Left lung (tissue), 14 donors: ENCODE data around the gene CASP4. TPM values are rescaled to one million over a fixed set of nuclear protein-coding genes. Genes with fewer than 3 reads are reported as not detected.

ENCODE experiments used
- ATAC-seq: fragments of 200-7000 bp; cut with Tn5 transposase; one replicate; pipeline ENCODE4 v1.9.1; 2020; ENCODE audit warnings: moderate library complexity
- DNase-seq, 4 donors: peaks; one replicate each; pipeline ENCODE4 v3.0.0-alpha.2; 2013 to 2020
- H3K27ac ChIP-seq, 2 donors: fragments of 200-600 bp; sonication (generic) in 1 of 2; one replicate each; pipeline versions ENCODE4 v1.5.0 to v1.8.0; 2020 to 2021
- H3K27me3 ChIP-seq, 2 donors: fragments of 200-600 bp; sonication (generic) in 1 of 2; one replicate each; pipeline versions ENCODE4 v1.5.0 to v1.8.0; 2020 to 2021
- H3K36me3 ChIP-seq, 2 donors: fragments of 200-600 bp; sonication (generic) in 1 of 2; one replicate each; pipeline versions ENCODE4 v1.5.0 to v1.8.0; 2020 to 2021
- H3K4me1 ChIP-seq, 2 donors: fragments of 200-600 bp; one replicate each; pipeline ENCODE4 v1.8.0; 2021
- H3K4me3 ChIP-seq, 2 donors: fragments of 200-600 bp; sonication (generic) in 1 of 2; one replicate each; pipeline versions ENCODE4 v1.5.0 to v1.8.0; 2020 to 2021; ENCODE audit warnings: mild to moderate bottlenecking in 1 of 2
- H3K9me3 ChIP-seq, 2 donors: fragments of 200-600 bp; sonication (generic) in 1 of 2; one replicate each; pipeline versions ENCODE4 v1.5.0 to v1.8.0; 2020 to 2021
- intact Hi-C, 2 donors: fragments of 100-400 bp; cut with DNase I; formaldehyde crosslinking; loops; one replicate each; pipeline versions ENCODE4 v1.11.2 to v1.14.2; 2022
- long read RNA-seq, 12 donors: library from polyadenylated mRNA in 2 of 12; unstranded in 2 of 12; transcript quantifications; one replicate each; pipeline ENCODE4 v2.0.0 and lab custom pipeline, GENCODE V29; 2019 to 2026
- polyA plus RNA-seq, 6 donors: library from polyadenylated mRNA; unstranded; fragments of 120-200 nt; gene quantifications; one replicate each; pipeline ENCODE4 v1.2.1, GENCODE V29; 2013; ENCODE audit not compliant: insufficient read length in 6 of 6
- total RNA-seq, 2 donors: library from RNA; stranded (reverse); fragmentation: NEBNext Ultra II Directional; extraction: Animal tissue kit (Norgen Biotek cat#: 25700); gene quantifications; one replicate each; pipeline ENCODE4 v1.2.1, GENCODE V29; 2021
- TF ChIP-seq, protein P1 (sequence below), 2 donors: fragments of 200-600 bp; sonication (generic) in 1 of 2; IDR thresholded peaks; one replicate each; pipeline versions ENCODE4 v1.5.0 to v1.8.0; 2021; ENCODE audit warnings: antibody characterized with exemption in 2 of 2
- donor health status: DM: no; HTN: yes; CAD: no.
- donor health status: DM: no; HTN: no; CAD: no.

CASP4 gene
- total RNA-seq (100 to 1,000 TPM in 1 of 2 donors, 10 to 100 TPM in 1; 91.8 to 103 TPM), polyA plus RNA-seq (10 to 100 TPM; 62.6 to 97.4 (median 82.5) TPM)
- long read RNA-seq, donor 1, transcript CASP4-208 (3 exons, 481 nt), result minor isoform, 7 of 32 reads
- long read RNA-seq, donor 1, transcript CASP4-203 (9 exons, 2,158 nt), result major isoform, 17 of 32 reads
- long read RNA-seq, donor 1, transcript CASP4-205 (4 exons, 684 nt), result minor isoform, 5 of 32 reads
- long read RNA-seq, donor 1, partial matches to known transcripts, result 0 of 32 reads
- long read RNA-seq, donor 1, other reads (novel, unspliced or antisense), result 0 of 32 reads
- long read RNA-seq, donor 2, transcript CASP4-208 (3 exons, 481 nt), result major isoform, 8 of 25 reads
- long read RNA-seq, donor 2, transcript CASP4-203 (9 exons, 2,158 nt), result minor isoform, 7 of 25 reads
- long read RNA-seq, donor 2, partial matches to known transcripts, result 8 of 25 reads
- long read RNA-seq, donor 2, other reads (novel, unspliced or antisense), result 0 of 25 reads
- long read RNA-seq, donor 3, transcript CASP4-203 (9 exons, 2,158 nt), result major isoform, 12 of 19 reads
- long read RNA-seq, donor 3, partial matches to known transcripts, result 0 of 19 reads
- long read RNA-seq, donor 3, other reads (novel, unspliced or antisense), result 0 of 19 reads
- long read RNA-seq, donor 4, transcript CASP4-203 (9 exons, 2,158 nt), result major isoform, 54 of 65 reads
- long read RNA-seq, donor 4, partial matches to known transcripts, result 4 of 65 reads
- long read RNA-seq, donor 4, other reads (novel, unspliced or antisense), result 5 of 65 reads
- long read RNA-seq, donor 5, transcript CASP4-203 (9 exons, 2,158 nt), result major isoform, 11 of 22 reads
- long read RNA-seq, donor 5, partial matches to known transcripts, result 5 of 22 reads
- long read RNA-seq, donor 5, other reads (novel, unspliced or antisense), result 0 of 22 reads
- long read RNA-seq, donor 6, transcript CASP4-203 (9 exons, 2,158 nt), result major isoform, 7 of 9 reads
- long read RNA-seq, donor 6, partial matches to known transcripts, result 0 of 9 reads
- long read RNA-seq, donor 6, other reads (novel, unspliced or antisense), result 0 of 9 reads
- long read RNA-seq, donor 7, transcript CASP4-203 (9 exons, 2,158 nt), result major isoform, 9 of 12 reads
- long read RNA-seq, donor 7, partial matches to known transcripts, result 0 of 12 reads
- long read RNA-seq, donor 7, other reads (novel, unspliced or antisense), result 0 of 12 reads
- long read RNA-seq, donor 8, transcript CASP4-203 (9 exons, 2,158 nt), result major isoform, 5 of 6 reads
- long read RNA-seq, donor 8, partial matches to known transcripts, result 0 of 6 reads
- long read RNA-seq, donor 8, other reads (novel, unspliced or antisense), result 0 of 6 reads
- long read RNA-seq, donor 9, result 0 reads
- long read RNA-seq, donor 10, transcript CASP4-203 (9 exons, 2,158 nt), result major isoform, 82 of 101 reads
- long read RNA-seq, donor 10, partial matches to known transcripts, result 6 of 101 reads
- long read RNA-seq, donor 10, other reads (novel, unspliced or antisense), result 13 of 101 reads
- long read RNA-seq, donor 11, partial matches to known transcripts, result 0 of 1 reads
- long read RNA-seq, donor 11, other reads (novel, unspliced or antisense), result 0 of 1 reads
- long read RNA-seq, donor 12, transcript CASP4-203 (9 exons, 2,158 nt), result major isoform, 13 of 21 reads
- long read RNA-seq, donor 12, partial matches to known transcripts, result 5 of 21 reads
- long read RNA-seq, donor 12, other reads (novel, unspliced or antisense), result 0 of 21 reads

DNA sequence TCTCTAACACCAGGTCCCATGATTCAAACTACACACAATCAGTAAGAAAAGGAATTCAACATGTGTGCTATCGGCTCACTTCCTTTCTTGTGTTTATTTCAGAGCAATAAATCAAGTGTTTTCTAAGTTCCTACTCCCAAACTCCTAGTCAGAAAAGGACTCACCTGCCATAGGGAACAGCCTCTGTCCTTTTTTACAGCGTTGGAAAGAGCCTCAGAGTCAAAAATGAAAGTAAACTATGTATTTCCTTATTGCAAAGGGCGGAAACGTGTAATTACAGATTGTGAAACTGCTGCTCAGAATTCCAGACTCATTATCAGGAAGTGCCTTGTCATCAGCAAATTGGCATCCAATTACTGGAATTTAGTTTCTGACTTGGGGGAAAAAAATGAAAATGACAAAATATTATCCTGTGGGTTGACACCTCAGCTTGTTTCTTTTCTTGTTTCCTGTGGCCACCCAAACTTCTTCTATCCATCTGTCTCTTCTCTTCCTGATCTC, at the start of gene CASP4:
Gene CASP4, minus strand, starts transcription at position 220 of the 501 bp plus-strand sequence. Its CDS starts 49 bp downstream, at position 171.
- Histone ChIP-seq H3K4me1 (peaks cover 13 to 42% of the 10 kb centered on the region in 2 donors), H3K9me3 (peaks cover 0 to 20% of the 10 kb centered on the region in 2 donors), H3K27ac (peak within 1 kb of the TSS; percentile 93 to 95), H3K4me3 (peak within 1 kb of the TSS; percentile 36 to 53), H3K27me3 (no peaks in the 10 kb centered on the region), H3K36me3 (peaks cover 0 to 14% of the 10 kb centered on the region in 2 donors)
- TF ChIP-seq, protein P1, sequence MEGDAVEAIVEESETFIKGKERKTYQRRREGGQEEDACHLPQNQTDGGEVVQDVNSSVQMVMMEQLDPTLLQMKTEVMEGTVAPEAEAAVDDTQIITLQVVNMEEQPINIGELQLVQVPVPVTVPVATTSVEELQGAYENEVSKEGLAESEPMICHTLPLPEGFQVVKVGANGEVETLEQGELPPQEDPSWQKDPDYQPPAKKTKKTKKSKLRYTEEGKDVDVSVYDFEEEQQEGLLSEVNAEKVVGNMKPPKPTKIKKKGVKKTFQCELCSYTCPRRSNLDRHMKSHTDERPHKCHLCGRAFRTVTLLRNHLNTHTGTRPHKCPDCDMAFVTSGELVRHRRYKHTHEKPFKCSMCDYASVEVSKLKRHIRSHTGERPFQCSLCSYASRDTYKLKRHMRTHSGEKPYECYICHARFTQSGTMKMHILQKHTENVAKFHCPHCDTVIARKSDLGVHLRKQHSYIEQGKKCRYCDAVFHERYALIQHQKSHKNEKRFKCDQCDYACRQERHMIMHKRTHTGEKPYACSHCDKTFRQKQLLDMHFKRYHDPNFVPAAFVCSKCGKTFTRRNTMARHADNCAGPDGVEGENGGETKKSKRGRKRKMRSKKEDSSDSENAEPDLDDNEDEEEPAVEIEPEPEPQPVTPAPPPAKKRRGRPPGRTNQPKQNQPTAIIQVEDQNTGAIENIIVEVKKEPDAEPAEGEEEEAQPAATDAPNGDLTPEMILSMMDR (IDR thresholded peaks at IDR 0.05), result no peak
- ATAC-seq (peak; percentile 85), DNase-seq (peak in 2 of 4 donors; percentile 70 to 80)
- intact Hi-C loops, result no loop called here

DNA sequence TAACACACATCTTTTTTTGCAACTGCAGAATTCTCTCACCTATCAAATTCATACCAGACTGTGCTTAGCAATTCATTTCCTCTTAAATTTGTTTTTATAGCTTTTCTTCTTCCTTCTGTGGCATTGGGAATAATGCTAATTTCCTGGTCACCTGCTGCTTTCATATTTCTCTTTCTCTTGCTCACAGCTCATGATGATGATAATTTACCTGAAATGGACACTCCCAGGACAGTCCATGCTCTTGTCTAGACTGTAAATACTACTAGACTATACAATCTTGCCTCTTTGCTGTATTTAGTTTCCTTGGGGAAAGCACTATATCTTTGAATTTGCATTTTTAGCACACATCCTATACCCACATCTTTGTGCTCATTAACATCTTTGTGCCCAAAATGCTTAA, 39.1 kb upstream of the CASP4 start:
- H3K4me1 ChIP-seq, result no peaks in the 10 kb centered on the region
- no peaks in the 10 kb centered on the region for H3K36me3 ChIP-seq
- DNase-seq (no peak), ATAC-seq (no peak)
- H3K9me3 ChIP-seq, result no peaks in the 10 kb centered on the region
- H3K4me3 ChIP-seq, result no peak overlapping the region
- no peaks in the 10 kb centered on the region for H3K27me3 ChIP-seq
- H3K27ac ChIP-seq, result no peak overlapping the region
- intact Hi-C loops, result no loop called here
- TF ChIP-seq, protein P1 (IDR thresholded peaks at IDR 0.05), result no peak

DNA sequence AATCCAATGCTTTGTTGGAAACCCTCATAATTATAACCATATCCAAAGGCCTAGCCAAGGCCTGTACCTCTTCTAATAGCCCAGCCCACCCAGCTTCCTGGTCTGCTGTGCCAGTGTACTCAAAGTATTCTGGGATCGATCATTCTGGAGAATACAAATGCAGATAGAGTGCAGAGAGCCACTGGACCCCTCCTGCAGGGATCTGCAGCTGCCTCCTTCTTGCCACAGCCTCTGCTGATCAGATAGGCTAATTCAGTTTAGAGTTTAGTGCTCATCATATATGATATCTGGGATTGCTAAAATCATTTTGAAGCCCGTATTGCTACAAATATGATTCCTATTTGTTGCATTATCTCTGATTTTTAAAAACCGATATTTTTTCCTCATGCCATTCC, 37.1 kb upstream of the CASP4 start:
- intact Hi-C loops, result no loop called here
- Histone ChIP-seq H3K27ac (no peak overlapping the region), H3K4me1 (no peaks in the 10 kb centered on the region), H3K4me3 (no peak overlapping the region), H3K27me3 (no peaks in the 10 kb centered on the region), H3K9me3 (no peaks in the 10 kb centered on the region), H3K36me3 (no peaks in the 10 kb centered on the region)
- DNase-seq (no peak), ATAC-seq (no peak)
- TF ChIP-seq, protein P1 (IDR thresholded peaks at IDR 0.05), result no peak

DNA sequence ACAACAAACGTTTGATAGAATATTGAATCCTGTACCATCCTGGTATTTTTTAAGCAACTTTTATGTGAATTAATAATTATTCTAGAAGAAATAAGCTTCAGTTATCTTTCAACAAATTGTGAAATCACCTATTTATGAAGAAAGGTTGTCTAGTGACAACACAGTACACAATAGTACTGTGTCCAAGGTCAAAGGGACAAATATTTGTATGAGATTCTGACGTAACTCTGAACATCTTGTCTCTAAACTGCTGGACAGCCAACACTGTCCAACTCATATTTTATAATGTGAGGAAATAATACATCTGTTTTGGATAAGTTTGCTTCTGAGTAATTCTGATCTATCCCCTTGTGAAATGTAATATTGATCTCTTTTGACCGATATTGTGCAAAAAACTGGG, 35.6 kb upstream of the CASP4 start:
- Histone ChIP-seq H3K27ac (no peak overlapping the region), H3K36me3 (no peaks in the 10 kb centered on the region), H3K4me1 (no peaks in the 10 kb centered on the region), H3K4me3 (no peak overlapping the region), H3K27me3 (no peaks in the 10 kb centered on the region), H3K9me3 (no peaks in the 10 kb centered on the region)
- DNase-seq (no peak), ATAC-seq (no peak)
- TF ChIP-seq, protein P1 (IDR thresholded peaks at IDR 0.05), result no peak
- intact Hi-C loops, result no loop called here
